Activated naive CD4-positive, alpha-beta T cell treated with anti-CD3 and anti-CD28 coated beads for 36 hours (primary cell): Measurements from ENCODE around the gene TEX53. TPM values are rescaled to one million over a fixed set of nuclear protein-coding genes. Genes with fewer than 3 reads are reported as not detected.
A peak's percentile ranks its signal among the peaks of the same experiment; 100 is the strongest.

ENCODE experiments used
- CTCF ChIA-PET: fragments of 350-600 bp; sonication (Branson Sonifier 250); formaldehyde crosslinking; loops from one replicate; lab custom pipeline; 2021; ENCODE audit warnings: antibody characterized with exemption; lab: Charles Lee
- DNase-seq: peaks from one replicate; pipeline ENCODE4 v3.0.0-alpha.2; 2020
- H3K27ac Mint-ChIP-seq: one replicate; pipeline ENCODE4 v1.8.0; 2021; ENCODE audit warnings: mild to moderate bottlenecking, mixed read lengths
- H3K27me3 Mint-ChIP-seq: one replicate; pipeline ENCODE4 v1.8.0; 2021; ENCODE audit warnings: low read depth, mixed read lengths
- H3K36me3 Mint-ChIP-seq: one replicate; pipeline ENCODE4 v1.8.0; 2021; ENCODE audit warnings: low read depth, mixed read lengths
- H3K4me1 Mint-ChIP-seq: one replicate; pipeline ENCODE4 v1.8.0; 2021; ENCODE audit warnings: low read depth, mixed read lengths
- H3K4me3 Mint-ChIP-seq: one replicate; pipeline ENCODE4 v1.8.0; 2021; ENCODE audit warnings: mild to moderate bottlenecking, moderate library complexity, mixed read lengths
- H3K9me3 Mint-ChIP-seq: one replicate; pipeline ENCODE4 v1.8.0; 2021; ENCODE audit warnings: mixed read lengths
- intact Hi-C: fragments of 100-400 bp; cut with micrococcal nuclease; formaldehyde crosslinking; loops from one replicate; pipeline ENCODE4 v1.15.1; 2023
- total RNA-seq, 2 experiments: library from RNA; stranded (reverse); gene quantifications; one replicate each; pipeline ENCODE4 v1.2.3, GENCODE V29; 2021

TEX53 gene
- total RNA-seq, 2 experiments from 2014 or later = not detected

- Mint-ChIP-seq H3K4me1 (no peaks in the 10 kb centered on the region), H3K27ac (no peak overlapping the region), H3K27me3 (no peaks in the 10 kb centered on the region), H3K36me3 (peaks cover 32% of the 10 kb centered on the region), H3K9me3 (no peaks in the 10 kb centered on the region), H3K4me3 (no peak overlapping the region)
- no peak for DNase-seq
- intact Hi-C loops = no loop called here
- CTCF ChIA-PET = interaction anchor here (1.0 to 1.4 kb wide), 2 partner anchors 19 to 147 kb away, joined by 3 read pairs; no protein-coding TSS in a partner anchor
These were observed 23.2 kb downstream of the TEX53 start for GRCh38 chr9:114634387-114634786.

- Mint-ChIP-seq H3K27me3 (no peaks in the 10 kb centered on the region), H3K4me1 (no peaks in the 10 kb centered on the region), H3K27ac (peak overlapping the region; percentile 48), H3K36me3 (peaks cover 28% of the 10 kb centered on the region), H3K4me3 (no peak overlapping the region), H3K9me3 (no peaks in the 10 kb centered on the region)
- CTCF ChIA-PET = interaction anchor here (1.4 kb wide), 1 partner anchor 20 kb away, joined by 3 read pairs; no protein-coding TSS in a partner anchor
- no peak for DNase-seq
- intact Hi-C loops = no loop called here
These were observed 24.0 kb downstream of the TEX53 start for GRCh38 chr9:114633438-114634089.

- no peaks in the 10 kb centered on the region for H3K9me3 Mint-ChIP-seq
- CTCF ChIA-PET = interaction anchor here (1.1 kb wide), 1 partner anchor 29 kb away, joined by 3 read pairs; no protein-coding TSS in a partner anchor
- H3K4me3 Mint-ChIP-seq = no peak overlapping the region
- no peaks in the 10 kb centered on the region for H3K27me3 Mint-ChIP-seq
- intact Hi-C loops = no loop called here
- no peaks in the 10 kb centered on the region for H3K4me1 Mint-ChIP-seq
- H3K36me3 Mint-ChIP-seq = peaks cover 20% of the 10 kb centered on the region
- no peak overlapping the region for H3K27ac Mint-ChIP-seq
- DNase-seq = no peak
These were observed 26.4 kb downstream of the TEX53 start for GRCh38 chr9:114631166-114631565.

DNA sequence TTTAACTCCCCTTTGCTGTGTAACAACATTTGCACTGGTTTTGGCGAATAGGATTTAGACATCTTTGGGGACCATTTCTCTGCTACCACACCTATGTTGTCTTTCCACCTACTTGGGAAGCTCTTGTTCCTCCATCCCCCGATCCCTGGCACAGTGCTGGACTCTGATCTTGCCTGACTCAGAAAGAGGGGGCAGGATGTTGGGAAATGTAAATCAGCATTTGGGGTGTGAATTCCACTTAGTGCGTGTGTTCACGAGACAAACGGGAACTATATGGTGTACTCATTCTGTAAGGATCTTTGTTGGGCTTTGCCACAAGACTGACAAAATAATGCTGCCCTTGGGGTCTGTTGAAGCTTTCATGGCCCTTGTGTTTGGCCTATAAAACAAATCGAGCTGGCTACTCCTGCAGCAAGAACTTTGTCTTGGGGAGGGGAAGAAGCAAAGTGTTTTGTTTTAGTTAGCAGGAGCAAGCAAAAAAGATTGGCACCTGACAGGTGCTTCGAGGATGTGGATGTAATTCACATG is 28.0 kb downstream of the TEX53 start:
- Mint-ChIP-seq H3K9me3 (no peaks in the 10 kb centered on the region), H3K4me1 (no peaks in the 10 kb centered on the region), H3K4me3 (no peak overlapping the region), H3K36me3 (peaks cover 16% of the 10 kb centered on the region), H3K27ac (no peak overlapping the region), H3K27me3 (no peaks in the 10 kb centered on the region)
- no peak for DNase-seq
- intact Hi-C loops = no loop called here
- CTCF ChIA-PET = interaction anchor here (3.0 kb wide), 1 partner anchor 23 kb away, joined by 14 read pairs; no protein-coding TSS in a partner anchor

DNA sequence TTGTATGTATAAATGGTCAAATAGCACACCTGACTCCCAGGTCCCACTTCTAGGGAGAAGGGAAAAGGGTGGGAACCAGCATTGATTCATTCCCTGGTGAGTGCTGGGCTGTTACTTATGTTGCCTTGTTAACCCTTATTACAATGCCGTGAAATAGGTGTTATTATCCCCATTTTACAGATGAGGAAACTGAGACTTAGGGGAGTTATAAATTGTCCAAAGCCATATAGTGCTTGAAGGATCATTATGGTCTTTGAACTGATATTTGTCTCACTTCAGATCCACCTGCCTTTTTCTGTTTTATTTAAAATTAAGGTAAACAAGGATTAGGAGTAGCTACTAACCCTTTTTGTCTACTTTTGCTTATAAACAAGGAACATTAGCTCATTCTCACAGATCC is 30.1 kb downstream of the TEX53 start:
- H3K9me3 Mint-ChIP-seq = no peaks in the 10 kb centered on the region
- H3K4me1 Mint-ChIP-seq = no peaks in the 10 kb centered on the region
- intact Hi-C loops = no loop called here
- CTCF ChIA-PET = interaction anchor here (1.3 to 3.0 kb wide), 3 partner anchors 11 to 35 kb away, joined by 3 to 14 read pairs (median 4); no protein-coding TSS in a partner anchor
- no peaks in the 10 kb centered on the region for H3K27me3 Mint-ChIP-seq
- no peak for DNase-seq
- no peak overlapping the region for H3K4me3 Mint-ChIP-seq
- H3K27ac Mint-ChIP-seq = no peak overlapping the region
- H3K36me3 Mint-ChIP-seq = peaks cover 14% of the 10 kb centered on the region

DNA sequence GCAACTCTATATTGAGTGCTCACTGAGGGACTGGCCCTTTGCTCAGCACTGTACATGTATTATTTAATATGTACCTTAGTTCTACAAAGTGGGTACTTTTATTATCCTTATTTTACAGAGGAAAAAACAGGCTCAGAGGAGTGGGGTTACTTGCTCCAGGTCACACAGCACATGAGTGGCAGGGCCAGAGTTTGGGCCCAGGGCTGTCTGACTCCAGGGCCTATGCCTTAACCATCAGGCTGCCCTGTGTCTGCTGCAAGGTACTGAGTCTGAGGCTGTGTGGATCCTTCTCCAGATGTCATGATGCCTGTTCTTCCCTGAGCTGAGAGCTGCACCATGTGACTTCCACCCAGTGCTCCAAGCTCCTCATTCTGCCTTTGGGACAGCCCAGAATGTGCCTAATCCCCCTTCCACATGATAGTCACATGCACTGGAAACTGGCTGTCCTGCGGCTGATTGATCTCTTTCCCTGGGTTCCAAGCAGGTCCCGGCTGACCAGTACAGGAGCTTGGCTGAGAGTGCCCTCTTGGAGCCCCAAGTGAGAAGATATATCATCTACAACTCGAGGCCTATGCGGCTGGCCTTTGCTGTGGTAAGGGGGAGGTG is 31.1 kb downstream of the TEX53 start:
- Mint-ChIP-seq H3K4me3 (no peak overlapping the region), H3K9me3 (no peaks in the 10 kb centered on the region), H3K27ac (no peak overlapping the region), H3K27me3 (no peaks in the 10 kb centered on the region), H3K36me3 (peaks cover 23% of the 10 kb centered on the region), H3K4me1 (peaks cover 4% of the 10 kb centered on the region)
- no peak for DNase-seq
- intact Hi-C loops = no loop called here
- CTCF ChIA-PET = interaction anchor here (1.3 kb wide), 1 partner anchor 34 kb away, joined by 4 read pairs; no protein-coding TSS in a partner anchor

DNA sequence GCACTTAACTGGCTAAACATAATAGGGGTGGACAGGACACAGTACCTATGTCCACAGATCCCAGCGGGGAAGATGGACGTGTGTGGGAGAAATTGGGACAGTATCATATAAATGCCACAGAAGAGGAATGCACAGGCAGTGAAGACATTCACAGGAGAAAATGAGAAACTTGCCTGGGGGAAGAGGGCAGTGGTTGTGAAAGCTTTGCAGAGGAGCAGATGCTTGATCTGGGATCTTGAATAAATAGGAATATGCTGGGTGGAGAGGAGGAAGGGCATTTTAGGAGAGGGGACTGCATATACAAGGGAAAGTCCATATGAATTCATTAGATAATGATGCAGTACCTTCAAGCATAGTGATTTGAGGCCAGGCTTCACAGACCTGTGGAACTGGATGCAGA is 32.9 kb downstream of the TEX53 start:
- Mint-ChIP-seq H3K9me3 (no peaks in the 10 kb centered on the region), H3K27me3 (no peaks in the 10 kb centered on the region), H3K27ac (no peak overlapping the region), H3K4me1 (peaks cover 6% of the 10 kb centered on the region), H3K36me3 (peaks cover 27% of the 10 kb centered on the region), H3K4me3 (no peak overlapping the region)
- intact Hi-C loops = no loop called here
- DNase-seq = no peak
- CTCF ChIA-PET = no interaction called here

DNA sequence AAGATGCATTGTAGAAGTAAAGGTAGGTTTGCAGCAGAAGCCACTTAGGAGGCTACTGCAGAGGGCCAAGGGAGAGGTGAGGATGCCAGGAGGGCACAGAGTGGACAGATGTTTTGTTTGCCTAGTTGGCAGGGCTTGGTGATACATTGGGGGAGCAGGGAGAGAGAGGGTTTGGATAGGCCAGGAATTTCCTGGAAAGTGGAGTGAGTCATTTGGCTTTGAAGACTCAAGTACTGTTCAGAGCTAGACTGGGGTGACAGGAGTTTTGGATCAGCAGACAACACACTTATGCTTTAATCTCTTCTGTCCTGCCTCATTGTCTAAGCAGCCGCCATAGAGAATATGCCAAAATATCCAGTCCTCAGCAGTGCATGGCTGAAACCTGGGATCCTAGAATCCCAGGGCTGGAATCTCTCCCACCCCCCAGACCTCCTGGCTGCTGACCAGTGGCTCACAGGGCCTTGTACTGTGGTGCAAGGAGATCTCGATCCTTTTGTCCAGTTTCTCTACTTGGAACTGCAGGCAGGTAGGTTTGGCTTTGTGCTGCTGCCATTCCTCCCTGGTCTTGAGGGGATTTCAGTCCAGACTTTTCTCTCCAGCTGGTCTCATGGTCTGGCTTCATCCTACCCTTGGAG is 35.5 kb downstream of the TEX53 start:
- Mint-ChIP-seq H3K4me3 (no peak overlapping the region), H3K9me3 (no peaks in the 10 kb centered on the region), H3K36me3 (peaks cover 39% of the 10 kb centered on the region), H3K27ac (no peak overlapping the region), H3K4me1 (peaks cover 19% of the 10 kb centered on the region), H3K27me3 (no peaks in the 10 kb centered on the region)
- intact Hi-C loops = no loop called here
- CTCF ChIA-PET = interaction anchor here (1.1 kb wide), 1 partner anchor 217 kb away, joined by 4 read pairs; no protein-coding TSS in a partner anchor
- DNase-seq = no peak

- no peaks in the 10 kb centered on the region for H3K9me3 Mint-ChIP-seq
- H3K27me3 Mint-ChIP-seq = no peaks in the 10 kb centered on the region
- H3K4me3 Mint-ChIP-seq = no peak overlapping the region
- CTCF ChIA-PET = interaction anchor here (0.5 to 3.6 kb wide), 5 partner anchors 29 to 216 kb away, joined by 3 to 12 read pairs (median 5); no protein-coding TSS in a partner anchor
- no peak overlapping the region for H3K27ac Mint-ChIP-seq
- no peak for DNase-seq
- H3K36me3 Mint-ChIP-seq = peaks cover 40% of the 10 kb centered on the region
- H3K4me1 Mint-ChIP-seq = peaks cover 24% of the 10 kb centered on the region
- intact Hi-C loops = no loop called here
These were observed 36.0 kb downstream of the TEX53 start for GRCh38 chr9:114621561-114621960.

GRCh38 chr9:114619191-114619761 is 38.3 kb downstream of the TEX53 start:
- Mint-ChIP-seq H3K4me3 (peak overlapping the region; percentile 70), H3K36me3 (peaks cover 44% of the 10 kb centered on the region), H3K27me3 (no peaks in the 10 kb centered on the region), H3K27ac (peak overlapping the region; percentile 90), H3K9me3 (no peaks in the 10 kb centered on the region), H3K4me1 (peaks cover 39% of the 10 kb centered on the region)
- CTCF ChIA-PET = interaction anchor here (1.2 to 3.6 kb wide), 3 partner anchors 26 to 115 kb away, joined by 7 to 12 read pairs (median 9); no protein-coding TSS in a partner anchor
- intact Hi-C loops = no loop called here
- no peak for DNase-seq

GRCh38 chr9:114616684-114617520 is 40.7 kb downstream of the TEX53 start:
- peaks cover 60% of the 10 kb centered on the region for H3K4me1 Mint-ChIP-seq
- peaks cover 41% of the 10 kb centered on the region for H3K36me3 Mint-ChIP-seq
- CTCF ChIA-PET = interaction anchor here (0.8 to 2.0 kb wide), 7 partner anchors 11 to 229 kb away, joined by 3 to 10 read pairs (median 4); partner anchors contain the start of gene AKNA

More at GRCh38 chr9:114616684-114617520, 40.7 kb downstream of the TEX53 start:
- Mint-ChIP-seq H3K9me3 (no peaks in the 10 kb centered on the region), H3K27me3 (no peaks in the 10 kb centered on the region), H3K4me3 (no peak overlapping the region), H3K27ac (peak overlapping the region; percentile 89)
- intact Hi-C loops = no loop called here
- DNase-seq = peak; percentile 23
